Measurements from ENCODE around the gene TRPM6.

TRPM6 gene

DNA sequence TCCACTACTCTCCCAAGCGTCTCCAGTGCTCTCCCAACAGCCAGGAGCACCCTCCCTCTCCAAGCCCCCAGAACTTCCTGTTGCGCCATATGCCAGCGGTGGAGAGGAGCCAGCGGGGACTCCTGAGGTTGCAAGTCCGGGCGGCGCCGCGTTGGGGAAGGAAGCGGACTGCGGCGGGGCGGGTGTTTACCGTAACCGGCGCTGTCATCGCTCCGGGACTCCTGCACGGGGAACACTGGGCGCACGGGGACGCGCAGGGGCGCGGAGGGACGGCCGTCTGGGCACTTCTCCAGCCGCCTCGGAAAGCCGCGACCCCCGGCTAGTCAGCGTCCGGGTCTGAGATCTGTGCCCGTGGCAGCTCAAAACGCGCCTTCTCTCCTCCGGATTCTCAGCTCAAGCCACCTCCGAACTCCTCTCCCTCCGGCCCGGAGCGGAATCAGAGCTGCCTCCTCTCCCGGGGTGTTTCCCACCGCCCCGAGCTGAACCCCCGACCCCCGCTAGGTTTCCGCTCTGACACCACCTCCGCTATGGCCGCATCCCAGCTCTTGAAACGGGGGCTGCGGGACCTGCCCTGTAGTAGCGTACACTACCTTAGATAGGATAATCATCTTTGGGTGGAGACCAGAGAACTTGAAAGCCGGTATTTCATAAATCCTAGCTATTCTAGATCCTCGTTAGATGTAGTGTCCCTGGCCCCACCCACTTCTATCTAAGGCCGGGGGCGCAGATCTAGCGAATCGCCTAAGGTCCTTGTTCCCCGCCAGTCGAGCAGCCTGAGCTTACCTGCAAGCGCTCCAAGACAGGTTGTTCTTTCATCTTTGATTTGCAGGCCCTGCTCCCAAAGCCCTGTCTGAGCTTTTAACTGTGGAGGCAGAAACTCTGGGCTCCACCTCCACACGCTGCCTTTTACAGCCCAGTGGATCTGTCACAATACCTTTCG, at the start of gene TRPM6:
Gene TRPM6, minus strand, starts transcription at position 881 of the 940 bp plus-strand sequence. Its CDS starts 65 bp downstream, at position 816.
- no peak within 1 kb of the TSS for H3K9ac ChIP-seq (ENCODE audit: low read depth, low read length)
- DNase-seq (no peak), ATAC-seq (ENCODE audit: insufficient read depth, low read depth) (no peak)
- no peak within 1 kb of the TSS for H3K4me3 ChIP-seq (ENCODE audit: low read depth in 1 of 2, low read length in 2 of 2)
- no peaks in the 10 kb centered on the region for H3K79me2 ChIP-seq (ENCODE audit: insufficient read depth, low read length)
- H3K27ac ChIP-seq (ENCODE audit: low read length) = no peak within 1 kb of the TSS
- H3K27me3 ChIP-seq (ENCODE audit: insufficient read depth, low read length, poor library complexity) = peaks cover 14% of the 10 kb centered on the region
- H2AFZ ChIP-seq (ENCODE audit: low read depth, low read length) = no peak within 1 kb of the TSS
- no peaks in the 10 kb centered on the region for H3K4me1 ChIP-seq (ENCODE audit: insufficient read depth, low read length)
- H4K20me1 ChIP-seq (ENCODE audit: insufficient read depth, low read length) = no peaks in the 10 kb centered on the region
- H3K4me2 ChIP-seq (ENCODE audit: insufficient read depth, low read length) = no peak within 1 kb of the TSS
- no peaks in the 10 kb centered on the region for H3K36me3 ChIP-seq (ENCODE audit: insufficient read depth, low read length)
- no peak for TF ChIP-seq CTCF (IDR thresholded peaks at IDR 0.05; ENCODE audit: borderline replicate concordance, extremely low read depth, low read length, poor library complexity, severe bottlenecking)
- no peak for TF ChIP-seq EZH2 (IDR thresholded peaks at IDR 0.05; ENCODE audit: borderline replicate concordance, low read depth, low read length, severe bottlenecking)
- H3K9me3 ChIP-seq (ENCODE audit: insufficient read depth, low read length, severe bottlenecking) = no peaks in the 10 kb centered on the region

- ATAC-seq (ENCODE audit: insufficient read depth, low read depth) = no peak
- DNase-seq = no peak
- H2AFZ ChIP-seq (ENCODE audit: low read depth, low read length) = no peak overlapping the region
Measured at GRCh38 chr9:74935008-74935407, 47.3 kb upstream of the TRPM6 start.

GRCh38 chr9:74921737-74922136, 34.0 kb upstream of the TRPM6 start:
- Histone ChIP-seq H3K27me3 (ENCODE audit: insufficient read depth, low read length, poor library complexity) (peaks cover 5% of the 10 kb centered on the region), H2AFZ (ENCODE audit: low read depth, low read length) (no peak overlapping the region), H3K9ac (ENCODE audit: low read depth, low read length) (no peak overlapping the region), H3K4me1 (ENCODE audit: insufficient read depth, low read length) (no peaks in the 10 kb centered on the region), H3K36me3 (ENCODE audit: insufficient read depth, low read length) (no peaks in the 10 kb centered on the region), H4K20me1 (ENCODE audit: insufficient read depth, low read length) (no peaks in the 10 kb centered on the region), H3K27ac (ENCODE audit: low read length) (no peak overlapping the region), H3K9me3 (ENCODE audit: insufficient read depth, low read length, severe bottlenecking) (no peaks in the 10 kb centered on the region), H3K4me3 (ENCODE audit: low read depth in 1 of 2, low read length in 2 of 2) (no peak overlapping the region), H3K79me2 (ENCODE audit: insufficient read depth, low read length) (no peaks in the 10 kb centered on the region), H3K4me2 (ENCODE audit: insufficient read depth, low read length) (no peak overlapping the region)
- TF ChIP-seq EZH2 (IDR thresholded peaks at IDR 0.05; ENCODE audit: borderline replicate concordance, low read depth, low read length, severe bottlenecking) = no peak
- no peak for TF ChIP-seq CTCF (IDR thresholded peaks at IDR 0.05; ENCODE audit: borderline replicate concordance, extremely low read depth, low read length, poor library complexity, severe bottlenecking)
- no peak for DNase-seq
- no peak for ATAC-seq (ENCODE audit: insufficient read depth, low read depth)

More at GRCh38 chr9:74935008-74935407, 47.3 kb upstream of the TRPM6 start:
- Histone ChIP-seq H3K27me3 (ENCODE audit: insufficient read depth, low read length, poor library complexity) (no peaks in the 10 kb centered on the region), H3K9me3 (ENCODE audit: insufficient read depth, low read length, severe bottlenecking) (no peaks in the 10 kb centered on the region), H3K4me3 (ENCODE audit: low read depth in 1 of 2, low read length in 2 of 2) (no peak overlapping the region), H3K4me1 (ENCODE audit: insufficient read depth, low read length) (no peaks in the 10 kb centered on the region), H3K79me2 (ENCODE audit: insufficient read depth, low read length) (no peaks in the 10 kb centered on the region), H4K20me1 (ENCODE audit: insufficient read depth, low read length) (no peaks in the 10 kb centered on the region), H3K27ac (ENCODE audit: low read length) (no peak overlapping the region), H3K36me3 (ENCODE audit: insufficient read depth, low read length) (no peaks in the 10 kb centered on the region), H3K9ac (ENCODE audit: low read depth, low read length) (no peak overlapping the region), H3K4me2 (ENCODE audit: insufficient read depth, low read length) (no peak overlapping the region)
- TF ChIP-seq EZH2 (IDR thresholded peaks at IDR 0.05; ENCODE audit: borderline replicate concordance, low read depth, low read length, severe bottlenecking) (no peak), CTCF (IDR thresholded peaks at IDR 0.05; ENCODE audit: borderline replicate concordance, extremely low read depth, low read length, poor library complexity, severe bottlenecking) (no peak)
